Stimulated activated CD8-positive, alpha-beta memory T cell treated with anti-CD3 and anti-CD28 coated beads, Interleukin-12 subunit alpha, Interleukin-12 subunit beta, amount 100 ng/mL, for 24 hours (primary cell): Measurements from ENCODE around the gene FOXA3.
"Not testable (repeated sequence)": the region's sequence is repeated elsewhere in the genome, so short reads cannot be mapped to it uniquely, and the experiment has no call there.

Source experiments
- DNase-seq: peaks from one replicate; pipeline ENCODE4 v3.0.0-alpha.2; 2020; ENCODE audit errors: extremely low read depth

Gene FOXA3

GRCh38 chr19:45889210-45889885, 25.2 kb downstream of the FOXA3 start:
- no peak for DNase-seq

- DNase-seq: no peak
Observed at GRCh38 chr19:45890877-45891276, 26.8 kb downstream of the FOXA3 start.

- DNase-seq: no peak
Observed at GRCh38 chr19:45895519-45895972, 31.4 kb downstream of the FOXA3 start.

- DNase-seq: not testable (repeated sequence)
Observed at GRCh38 chr19:45895983-45896599, 32.0 kb downstream of the FOXA3 start.

GRCh38 chr19:45897261-45897812, 33.2 kb downstream of the FOXA3 start:
- no peak for DNase-seq

- DNase-seq: no peak
Observed at GRCh38 chr19:45899253-45899652, 35.1 kb downstream of the FOXA3 start.

- no peak for DNase-seq
Observed at GRCh38 chr19:45899919-45900589, 35.9 kb downstream of the FOXA3 start.

- no peak for DNase-seq
Observed at GRCh38 chr19:45900738-45901431, 36.8 kb downstream of the FOXA3 start.

GRCh38 chr19:45901432-45901911, 37.3 kb downstream of the FOXA3 start:
- DNase-seq: no peak

GRCh38 chr19:45901912-45902650, 38.0 kb downstream of the FOXA3 start, which contains the start of gene MYPOP:
MYPOP (minus strand) TSS chr19:45902613; CDS start chr19:45901773, 840 bp downstream.
- no peak for DNase-seq

- DNase-seq: peak; percentile 99
Observed at GRCh38 chr19:45902651-45903625, 38.8 kb downstream of the FOXA3 start.

- DNase-seq: no peak
Observed at GRCh38 chr19:45905011-45905410, 40.9 kb downstream of the FOXA3 start.

GRCh38 chr19:45906221-45906620, 42.1 kb downstream of the FOXA3 start:
- DNase-seq: no peak

- DNase-seq: no peak
Observed at GRCh38 chr19:45908956-45909355, 44.8 kb downstream of the FOXA3 start.

- DNase-seq: no peak
Observed at GRCh38 chr19:45911291-45911690, 47.2 kb downstream of the FOXA3 start.

GRCh38 chr19:45913874-45914830, 50.0 kb downstream of the FOXA3 start, which contains the start of gene NANOS2:
NANOS2 (minus strand) TSS chr19:45914778; CDS start chr19:45914693, 85 bp downstream.
- DNase-seq: no peak

GRCh38 chr19:45917421-45918091, 53.4 kb downstream of the FOXA3 start:
- no peak for DNase-seq

- DNase-seq: no peak
Observed at GRCh38 chr19:45918721-45919120, 54.6 kb downstream of the FOXA3 start.
